HL-60 (cell line): ENCODE data around the gene ADGRB3.

Source experiments
- DNase-seq, 2 experiments: peaks; one replicate each; pipeline ENCODE4 v3.0.0-alpha.2; 2010 to 2020; ENCODE audit warnings: low read depth in 1 of 2, low spot score in 1 of 2
- H3K27ac ChIP-seq: fragments of 250-450 bp; sonication (Bioruptor Pico); replicated peaks from 2 replicates; pipeline ENCODE4 v1.5.1; 2020; ENCODE audit warnings: mild to moderate bottlenecking, moderate library complexity
- H3K27me3 ChIP-seq: fragments of 250-450 bp; sonication (Bioruptor Pico); 2 replicates; pipeline ENCODE4 v1.5.1; 2021; ENCODE audit warnings: mild to moderate bottlenecking, moderate library complexity; ENCODE audit not compliant: insufficient read depth, poor library complexity, severe bottlenecking
- H3K4me3 ChIP-seq: replicated peaks from 2 replicates; pipeline ENCODE4 v1.5.1; 2011; ENCODE audit warnings: mild to moderate bottlenecking, control low read depth, low read length; ENCODE audit not compliant: insufficient read depth
- CTCF ChIP-seq: IDR thresholded peaks from one replicate; pipeline ENCODE4 v1.5.1; 2011; ENCODE audit warnings: low read length, control low read depth, inconsistent platforms; ENCODE audit not compliant: insufficient read depth
- GABPA ChIP-seq: IDR thresholded peaks from 2 replicates; pipeline ENCODE4 v1.6.1; 2012; ENCODE audit warnings: low read depth
- POLR2AphosphoS5 ChIP-seq: IDR thresholded peaks from 2 replicates; pipeline ENCODE4 v1.6.1; 2012; ENCODE audit warnings: low read depth
- SPI1 ChIP-seq: IDR thresholded peaks from 2 replicates; pipeline ENCODE4 v1.6.1; 2012; ENCODE audit warnings: low read depth, mild to moderate bottlenecking, borderline replicate concordance
- TF ChIP-seq, protein P1 (sequence below): IDR thresholded peaks from 2 replicates; pipeline ENCODE4 v1.6.1; 2012; ENCODE audit warnings: low read depth; ENCODE audit not compliant: insufficient replicate concordance

ADGRB3 gene

GRCh38 chr6:69038841-69039240, 403.8 kb downstream of the ADGRB3 start:
- DNase-seq, result no peak
- Histone ChIP-seq H3K27ac (no peak overlapping the region), H3K4me3 (no peak overlapping the region), H3K27me3 (no peaks in the 10 kb centered on the region)
- TF ChIP-seq CTCF (no peak), POLR2AphosphoS5 (no peak), GABPA (no peak), SPI1 (no peak)
- TF ChIP-seq, protein P1, sequence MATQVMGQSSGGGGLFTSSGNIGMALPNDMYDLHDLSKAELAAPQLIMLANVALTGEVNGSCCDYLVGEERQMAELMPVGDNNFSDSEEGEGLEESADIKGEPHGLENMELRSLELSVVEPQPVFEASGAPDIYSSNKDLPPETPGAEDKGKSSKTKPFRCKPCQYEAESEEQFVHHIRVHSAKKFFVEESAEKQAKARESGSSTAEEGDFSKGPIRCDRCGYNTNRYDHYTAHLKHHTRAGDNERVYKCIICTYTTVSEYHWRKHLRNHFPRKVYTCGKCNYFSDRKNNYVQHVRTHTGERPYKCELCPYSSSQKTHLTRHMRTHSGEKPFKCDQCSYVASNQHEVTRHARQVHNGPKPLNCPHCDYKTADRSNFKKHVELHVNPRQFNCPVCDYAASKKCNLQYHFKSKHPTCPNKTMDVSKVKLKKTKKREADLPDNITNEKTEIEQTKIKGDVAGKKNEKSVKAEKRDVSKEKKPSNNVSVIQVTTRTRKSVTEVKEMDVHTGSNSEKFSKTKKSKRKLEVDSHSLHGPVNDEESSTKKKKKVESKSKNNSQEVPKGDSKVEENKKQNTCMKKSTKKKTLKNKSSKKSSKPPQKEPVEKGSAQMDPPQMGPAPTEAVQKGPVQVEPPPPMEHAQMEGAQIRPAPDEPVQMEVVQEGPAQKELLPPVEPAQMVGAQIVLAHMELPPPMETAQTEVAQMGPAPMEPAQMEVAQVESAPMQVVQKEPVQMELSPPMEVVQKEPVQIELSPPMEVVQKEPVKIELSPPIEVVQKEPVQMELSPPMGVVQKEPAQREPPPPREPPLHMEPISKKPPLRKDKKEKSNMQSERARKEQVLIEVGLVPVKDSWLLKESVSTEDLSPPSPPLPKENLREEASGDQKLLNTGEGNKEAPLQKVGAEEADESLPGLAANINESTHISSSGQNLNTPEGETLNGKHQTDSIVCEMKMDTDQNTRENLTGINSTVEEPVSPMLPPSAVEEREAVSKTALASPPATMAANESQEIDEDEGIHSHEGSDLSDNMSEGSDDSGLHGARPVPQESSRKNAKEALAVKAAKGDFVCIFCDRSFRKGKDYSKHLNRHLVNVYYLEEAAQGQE, result no peak

DNA sequence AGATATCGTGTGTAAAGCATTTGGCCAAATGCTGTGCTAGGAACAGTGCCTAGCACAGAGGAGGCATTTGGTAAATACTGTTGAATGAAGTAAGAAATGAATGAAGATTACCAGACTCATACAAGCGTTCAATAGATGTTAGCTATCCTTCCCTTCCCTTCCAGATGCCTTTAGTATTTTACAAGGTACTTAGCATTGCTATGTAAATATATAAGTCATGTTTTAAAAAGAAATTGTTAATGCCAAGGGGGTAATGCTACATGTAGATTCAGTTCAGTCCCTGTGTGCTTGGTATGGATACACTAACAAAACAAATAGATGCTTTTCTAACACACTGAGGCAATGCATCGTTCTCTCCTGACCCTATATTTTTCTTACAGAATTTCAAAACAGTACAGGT, 407.2 kb downstream of the ADGRB3 start:
- no peak overlapping the region for H3K27ac ChIP-seq
- TF ChIP-seq, protein P1, result no peak
- TF ChIP-seq POLR2AphosphoS5 (no peak), SPI1 (no peak), CTCF (no peak), GABPA (no peak)
- H3K4me3 ChIP-seq, result no peak overlapping the region
- DNase-seq, result no peak
- no peaks in the 10 kb centered on the region for H3K27me3 ChIP-seq

DNA sequence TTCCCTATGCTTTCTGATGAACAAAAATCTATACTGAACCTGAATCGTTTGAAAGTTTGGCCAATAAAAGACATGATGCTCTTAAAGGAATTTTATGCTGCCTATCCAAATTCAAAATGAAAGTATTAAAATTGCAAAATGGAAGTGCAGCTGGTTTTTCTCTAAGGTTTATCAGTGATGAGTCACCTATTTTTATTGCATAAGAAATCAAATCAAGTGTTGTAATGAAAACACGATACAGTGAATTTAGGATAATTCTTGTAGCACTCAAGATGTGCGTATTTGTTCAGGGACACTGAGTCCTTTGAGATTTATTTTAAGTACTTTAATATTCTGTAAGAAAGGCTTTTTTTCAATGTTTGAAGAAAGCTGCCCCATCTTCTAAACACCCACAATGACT, 409.5 kb downstream of the ADGRB3 start:
- H3K27me3 ChIP-seq, result no peaks in the 10 kb centered on the region
- no peak overlapping the region for H3K4me3 ChIP-seq
- TF ChIP-seq POLR2AphosphoS5 (no peak), GABPA (no peak)
- TF ChIP-seq, protein P1, result no peak
- no peak for DNase-seq
- no peak overlapping the region for H3K27ac ChIP-seq

DNA sequence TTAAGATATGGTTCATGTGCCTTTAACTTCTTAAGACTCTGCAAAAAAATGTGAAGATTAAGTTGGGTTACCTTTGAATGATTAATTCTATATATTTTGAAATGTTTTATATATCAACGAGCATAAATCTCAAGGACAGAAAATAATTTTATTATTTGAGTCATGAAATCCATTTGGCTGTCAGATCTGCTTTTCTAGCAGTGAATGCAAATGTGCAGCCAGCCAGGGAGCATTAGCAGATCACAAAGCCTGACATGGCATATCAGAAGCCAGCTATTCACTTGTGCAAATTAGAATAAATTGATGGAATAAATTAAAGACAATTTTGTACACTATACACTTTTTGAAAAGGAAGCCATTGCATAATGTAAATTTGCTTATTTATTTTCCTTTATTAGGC, 424.3 kb downstream of the ADGRB3 start:
- Histone ChIP-seq H3K4me3 (no peak overlapping the region), H3K27ac (no peak overlapping the region), H3K27me3 (no peaks in the 10 kb centered on the region)
- no peak for DNase-seq
- TF ChIP-seq, protein P1, result no peak
- TF ChIP-seq GABPA (no peak), SPI1 (no peak), CTCF (no peak)
